GM19324 (cell line): ENCODE measurements around the gene ZNF579.

Experiments
- ATAC-seq: cut with Tn5 transposase; IDR thresholded peaks from one replicate; pipeline ENCODE4 v1.9.1; 2021; ENCODE audit warnings: mild to moderate bottlenecking, moderate library complexity; ENCODE audit not compliant: unreplicated experiment, low FRiP score

The ZNF579 gene

DNA sequence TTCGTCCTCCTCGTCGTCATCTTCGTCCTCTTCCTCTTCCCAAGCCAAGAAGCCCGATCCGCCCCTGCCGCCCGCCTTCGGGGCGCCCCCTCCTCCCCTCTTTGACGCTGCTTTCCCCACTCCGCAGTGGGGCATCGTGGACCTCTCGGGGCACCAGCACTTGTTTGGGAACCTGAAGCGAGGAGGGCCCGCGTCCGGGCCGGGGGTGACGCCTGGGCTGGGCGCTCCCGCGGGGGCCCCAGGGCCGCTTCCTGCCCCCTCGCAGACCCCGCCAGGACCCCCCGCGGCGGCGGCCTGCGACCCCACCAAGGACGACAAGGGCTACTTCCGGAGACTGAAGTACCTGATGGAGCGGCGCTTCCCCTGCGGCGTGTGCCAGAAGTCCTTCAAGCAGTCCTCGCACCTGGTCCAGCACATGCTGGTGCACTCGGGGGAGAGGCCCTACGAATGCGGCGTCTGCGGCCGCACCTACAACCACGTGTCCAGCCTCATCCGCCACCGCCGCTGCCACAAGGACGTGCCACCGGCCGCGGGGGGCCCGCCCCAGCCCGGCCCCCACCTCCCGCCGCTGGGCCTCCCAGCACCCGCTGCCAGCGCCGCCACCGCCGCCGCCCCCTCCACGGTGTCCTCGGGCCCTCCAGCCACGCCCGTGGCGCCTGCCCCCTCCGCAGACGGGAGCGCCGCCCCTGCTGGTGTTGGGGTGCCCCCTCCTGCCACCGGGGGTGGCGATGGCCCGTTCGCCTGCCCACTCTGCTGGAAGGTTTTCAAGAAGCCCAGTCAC is 33.5 kb upstream of the ZNF579 start:
- no peak for ATAC-seq

DNA sequence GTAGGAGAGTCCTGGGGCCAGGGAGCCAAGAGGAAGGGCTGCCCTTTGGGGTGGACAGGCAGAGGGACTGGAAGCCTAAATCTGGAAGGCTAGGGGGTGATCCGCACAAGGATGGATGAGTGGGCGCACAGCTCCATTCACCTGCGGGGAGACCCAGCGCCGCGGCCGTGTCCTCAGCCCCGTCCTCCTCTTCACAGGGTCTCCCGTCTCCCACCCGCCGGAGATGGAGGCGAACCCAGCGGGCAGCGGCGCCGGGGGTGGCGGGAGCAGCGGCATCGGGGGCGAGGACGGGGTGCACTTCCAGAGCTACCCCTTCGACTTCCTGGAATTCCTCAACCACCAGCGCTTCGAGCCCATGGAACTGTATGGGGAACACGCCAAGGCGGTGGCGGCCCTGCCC is 32.7 kb upstream of the ZNF579 start:
- ATAC-seq: no peak

DNA sequence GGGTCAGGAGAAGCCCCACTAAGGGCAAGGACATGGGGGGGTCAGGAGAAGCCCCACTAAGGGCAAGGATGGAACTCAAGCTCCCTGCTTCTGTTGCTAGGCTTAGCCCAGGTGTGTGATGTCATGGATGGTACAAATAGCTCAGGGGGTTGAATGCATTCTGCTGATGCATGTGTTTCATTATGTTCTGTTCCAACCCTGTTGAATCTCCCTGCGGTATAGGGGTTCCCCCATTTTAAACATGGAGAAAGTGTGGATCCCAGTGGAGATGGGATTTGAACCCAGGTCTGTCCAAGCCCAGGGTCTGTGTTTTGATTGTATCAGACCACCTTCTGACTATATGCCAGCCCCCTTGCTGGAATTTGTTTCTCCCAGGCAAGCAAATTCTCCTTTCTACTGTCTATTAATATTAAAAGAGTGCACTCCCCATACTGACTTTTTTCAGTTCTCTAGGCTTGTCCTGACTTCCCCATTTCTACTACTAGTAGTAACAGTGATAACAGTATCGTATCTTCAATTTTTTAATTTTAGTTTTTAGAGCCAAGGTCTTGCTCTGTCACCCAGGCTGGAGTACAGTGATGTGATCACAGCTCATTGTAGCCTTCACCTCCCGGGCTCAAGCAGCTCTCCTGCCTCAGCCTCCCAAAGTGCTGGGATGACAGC is 31.5 kb upstream of the ZNF579 start:
- no peak for ATAC-seq

DNA sequence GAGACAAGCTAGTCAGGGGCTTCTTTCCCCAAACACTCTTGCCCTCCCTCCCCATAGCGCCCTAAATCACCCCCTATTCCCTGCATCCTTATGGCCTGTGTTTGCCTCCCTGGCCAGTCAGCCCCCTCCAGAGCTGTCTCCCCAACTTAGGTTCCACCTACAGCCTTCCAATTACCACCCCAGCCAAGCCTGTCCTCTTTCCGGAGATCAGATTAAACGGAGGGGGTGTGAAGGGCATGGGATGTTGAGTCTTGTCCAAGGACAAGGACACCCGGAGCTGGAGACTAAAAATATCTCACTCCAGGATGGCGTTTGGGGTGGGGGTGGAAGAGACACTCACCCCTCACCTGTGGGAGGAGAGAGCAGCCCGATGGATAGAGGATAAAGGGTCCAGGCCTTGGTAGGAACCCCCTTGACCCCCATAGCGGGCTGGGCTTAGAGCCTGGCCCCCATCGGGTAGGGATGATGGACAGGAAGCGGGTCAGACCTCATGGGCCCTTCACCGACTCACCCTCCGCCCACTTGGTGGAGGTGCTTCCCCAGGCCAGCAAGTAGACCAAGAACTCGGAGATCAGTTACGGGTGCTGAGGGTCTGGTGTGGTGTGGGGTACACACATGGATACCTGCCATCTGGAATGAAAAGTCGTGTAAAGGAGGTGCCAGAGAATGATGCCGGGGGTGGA is 30.8 kb upstream of the ZNF579 start:
- no peak for ATAC-seq

DNA sequence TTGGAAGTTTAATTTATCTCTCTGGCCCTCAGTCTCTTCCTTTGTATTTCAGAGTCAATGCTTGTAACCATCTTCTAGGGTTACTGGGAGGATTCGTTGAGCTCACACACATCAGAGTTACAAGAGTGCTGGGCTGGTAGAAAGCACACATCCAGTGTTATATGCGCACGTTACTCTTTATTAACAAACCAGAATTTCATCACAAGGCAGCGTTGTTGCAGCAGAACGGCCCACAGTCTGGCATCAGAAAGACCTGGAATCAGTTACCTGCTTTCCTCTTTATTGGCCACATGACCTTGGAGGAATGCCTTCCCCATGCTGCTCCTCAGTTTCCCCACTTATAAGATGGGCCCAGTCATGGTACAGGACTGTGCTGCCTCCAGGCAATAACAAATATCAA is 28.7 kb upstream of the ZNF579 start:
- no peak for ATAC-seq

DNA sequence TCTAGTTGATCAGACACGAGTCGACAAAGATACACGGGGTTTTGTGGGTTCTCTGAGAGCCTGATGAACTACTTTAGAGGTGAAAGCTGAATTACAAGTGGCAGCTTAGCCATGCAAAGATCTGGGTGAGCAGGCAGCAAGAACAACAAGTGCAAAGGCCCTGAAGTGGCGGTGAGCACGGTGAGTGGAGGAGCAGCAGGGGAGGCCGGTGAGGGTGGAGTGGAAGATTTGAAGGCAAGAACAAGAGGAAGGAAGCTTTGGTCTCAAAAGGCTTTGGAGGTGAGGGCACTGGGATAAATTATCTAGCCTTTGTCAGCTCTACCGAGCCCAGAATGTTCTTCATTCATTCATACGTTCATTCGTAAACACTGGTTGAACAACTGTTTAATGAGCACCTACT is 26.2 kb upstream of the ZNF579 start:
- no peak for ATAC-seq

DNA sequence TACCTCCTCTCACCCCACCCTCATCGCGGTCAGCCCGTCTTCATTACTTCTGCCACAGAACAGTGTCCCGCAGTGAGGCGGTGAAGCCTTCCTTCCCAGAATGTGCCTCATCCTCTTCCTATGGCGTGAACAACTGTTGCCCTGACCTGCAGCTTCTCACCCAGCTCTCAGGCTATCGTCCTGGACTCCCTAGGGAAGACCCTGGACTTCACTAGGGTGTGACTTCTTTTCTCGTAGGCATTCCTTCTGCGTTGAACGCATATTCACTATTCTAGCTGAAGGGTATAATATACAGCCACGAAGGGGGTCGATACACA is 25.8 kb upstream of the ZNF579 start:
- ATAC-seq: no peak

DNA sequence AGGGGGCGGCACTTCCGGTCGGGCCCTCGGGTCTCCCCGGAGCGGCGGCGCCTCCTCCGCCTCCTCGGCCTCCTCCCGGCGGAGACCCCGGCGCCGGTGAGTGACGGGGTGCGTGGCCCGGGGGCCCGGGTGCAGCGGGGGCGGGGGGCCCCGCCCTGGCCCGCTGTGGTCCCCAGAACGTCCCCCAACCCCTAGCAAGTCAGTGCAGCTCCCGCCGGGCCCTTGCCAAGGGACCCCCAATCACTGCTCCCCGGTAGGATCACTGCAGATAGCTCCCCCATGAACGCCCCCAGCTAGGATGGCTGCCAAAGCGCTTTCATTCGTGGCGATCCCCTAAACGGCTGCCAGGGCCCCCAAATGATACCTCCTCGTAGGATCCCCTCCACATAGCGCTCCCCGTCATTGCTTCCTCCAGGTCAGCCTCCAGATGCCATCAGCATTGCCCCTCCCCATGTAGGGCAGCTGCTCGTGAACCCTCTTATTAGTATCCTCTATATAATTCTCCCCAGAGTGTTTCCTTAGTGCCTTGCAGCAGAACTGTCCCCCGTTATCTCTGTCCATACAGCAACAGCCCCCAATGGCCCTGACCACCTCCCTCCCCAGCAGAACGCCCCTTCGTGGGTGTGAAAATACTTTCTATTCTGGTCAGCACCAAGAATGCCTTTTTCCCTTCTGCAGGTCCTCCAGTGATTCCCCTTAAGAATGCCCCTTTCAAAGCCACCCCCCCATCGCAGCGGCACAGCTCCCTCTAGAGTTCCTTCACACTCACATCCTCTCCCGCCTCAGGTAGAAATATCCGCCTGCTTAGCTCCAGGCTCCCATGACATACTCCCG is 25.2 kb upstream of the ZNF579 start, which contains the start of gene ZNF865:
TSS of gene ZNF865 (plus strand) at position 11 of the 834 bp plus-strand sequence. CDS start 7,972 bp downstream, outside the sequence.
- ATAC-seq: no peak

DNA sequence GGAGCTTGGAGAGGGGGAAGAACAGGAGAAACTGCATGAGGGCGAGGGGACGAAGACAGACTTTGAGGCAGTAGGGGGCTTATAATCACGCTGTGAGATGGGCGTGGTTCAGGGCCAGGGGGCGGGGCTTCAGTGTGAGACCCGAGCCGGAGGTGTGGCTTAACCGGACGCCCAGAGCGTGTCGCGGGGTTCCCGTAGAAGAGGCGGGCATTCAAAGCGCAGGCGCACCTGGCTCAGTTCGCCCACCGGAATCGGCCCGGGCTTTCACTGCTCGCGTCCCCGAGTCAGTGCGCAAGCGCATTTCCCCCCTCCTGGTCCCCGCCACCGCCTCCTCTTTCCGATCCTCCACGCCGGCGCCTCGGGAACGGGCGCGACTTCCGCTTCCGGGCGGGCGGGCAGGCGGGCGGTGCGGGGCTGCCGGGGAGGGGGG is 24.6 kb upstream of the ZNF579 start:
- ATAC-seq: peak; percentile 82

DNA sequence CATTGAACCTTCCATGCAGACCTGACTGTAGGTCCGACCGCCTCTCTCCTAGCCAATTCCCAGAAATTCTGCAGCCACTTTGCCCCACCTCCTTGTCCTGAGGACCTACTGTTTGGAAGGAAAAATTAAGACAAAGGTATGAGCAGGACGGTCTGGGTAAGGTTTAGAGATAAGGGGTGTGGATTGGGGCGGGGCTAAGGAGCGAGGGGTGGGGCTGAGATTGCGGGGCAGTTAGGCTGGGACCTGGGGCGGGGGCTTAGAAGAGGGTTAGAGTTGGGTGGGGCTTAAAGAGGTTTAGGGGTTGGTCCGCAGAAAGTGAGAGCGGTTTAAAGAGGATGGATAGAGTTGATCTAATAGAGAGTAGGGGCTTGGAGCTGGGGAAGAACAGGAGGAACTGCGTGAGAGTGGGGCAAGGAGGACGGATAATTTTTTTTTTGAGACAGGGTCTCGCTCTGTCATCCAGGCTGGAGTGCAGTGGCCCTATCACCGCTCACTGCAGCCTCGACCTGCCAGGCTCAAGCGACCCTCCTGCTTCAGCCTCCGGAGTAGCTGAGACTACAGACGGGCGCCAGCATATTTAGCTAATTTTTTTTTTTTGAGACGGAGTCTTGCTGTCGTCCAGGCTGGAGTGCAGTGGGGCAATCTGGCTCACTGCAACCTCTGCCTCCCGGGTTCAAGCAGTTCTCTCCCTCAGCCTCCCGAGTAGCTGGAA is 23.1 kb upstream of the ZNF579 start:
- no peak for ATAC-seq

DNA sequence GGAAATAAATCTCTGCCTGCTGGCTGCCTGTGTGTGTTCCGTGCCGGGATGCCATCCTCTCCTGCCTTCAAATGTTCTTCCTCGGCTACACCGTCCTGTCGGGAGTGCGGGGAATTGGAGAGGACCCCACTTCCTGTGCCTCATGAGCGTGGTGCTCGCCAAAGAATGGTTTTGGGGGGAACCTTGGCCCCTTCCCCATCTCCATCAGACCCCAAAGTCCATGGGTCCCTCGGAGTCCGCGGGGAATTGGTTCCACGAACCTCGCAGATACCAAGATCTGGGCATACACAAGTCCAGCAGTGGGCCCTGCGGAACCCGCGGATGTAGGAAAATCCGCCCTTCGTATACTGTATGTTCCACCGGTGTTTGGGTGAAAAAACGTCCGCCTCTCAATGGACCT is 22.5 kb upstream of the ZNF579 start:
- ATAC-seq: no peak

DNA sequence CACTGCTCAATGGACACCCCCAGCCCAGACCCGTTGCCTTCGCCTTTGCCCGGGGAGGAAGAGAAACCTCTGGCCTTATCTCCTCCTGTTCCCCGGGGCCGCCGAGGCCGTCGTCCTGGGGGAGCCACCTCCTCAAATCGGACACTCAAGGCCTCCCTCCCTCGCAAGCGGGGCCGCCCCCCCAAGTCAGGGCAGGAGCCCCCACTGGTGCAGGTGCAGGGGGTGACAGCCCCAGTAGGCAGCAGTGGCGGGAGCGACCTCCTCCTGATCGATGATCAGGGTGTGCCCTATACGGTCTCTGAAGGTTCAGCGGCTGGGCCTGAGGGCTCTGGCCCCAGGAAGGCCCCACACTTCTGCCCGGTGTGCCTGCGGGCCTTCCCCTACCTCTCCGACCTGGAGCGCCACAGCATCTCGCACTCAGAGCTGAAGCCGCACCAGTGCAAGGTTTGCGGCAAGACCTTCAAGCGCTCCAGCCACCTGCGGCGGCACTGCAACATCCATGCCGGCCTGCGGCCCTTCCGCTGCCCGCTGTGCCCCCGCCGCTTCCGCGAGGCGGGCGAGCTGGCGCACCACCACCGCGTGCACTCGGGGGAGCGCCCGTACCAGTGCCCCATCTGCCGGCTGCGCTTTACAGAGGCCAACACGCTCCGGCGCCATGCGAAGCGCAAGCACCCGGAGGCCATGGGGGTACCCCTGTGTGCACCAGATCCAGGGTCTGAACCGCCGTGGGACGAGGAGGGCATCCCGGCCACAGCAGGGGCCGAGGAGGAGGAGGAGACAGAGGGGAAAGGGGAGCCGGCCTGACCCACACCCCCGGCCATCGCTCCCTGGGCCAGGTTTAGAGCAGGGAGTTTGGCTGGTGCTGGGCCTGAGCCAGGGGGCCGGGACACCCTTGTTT is 21.7 kb upstream of the ZNF579 start:
- ATAC-seq: no peak

DNA sequence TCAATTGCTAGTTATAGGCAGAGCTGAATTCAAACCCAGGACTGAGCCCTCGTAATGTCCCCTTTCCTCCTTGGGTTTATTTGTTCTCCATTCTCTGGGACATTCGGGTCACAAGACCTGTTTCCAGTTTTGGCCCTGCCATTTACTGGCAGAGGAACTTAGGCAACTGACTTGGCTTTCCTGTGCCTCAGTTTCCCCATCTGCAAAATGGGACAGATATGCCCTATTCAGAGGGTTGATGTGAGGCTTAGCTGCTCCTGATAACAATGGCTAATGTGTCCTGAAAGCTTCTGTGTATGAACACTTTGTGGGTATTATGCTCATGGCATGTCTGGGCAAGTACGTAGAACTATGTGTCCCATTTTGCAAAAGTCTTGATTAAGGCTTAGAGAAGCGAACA is 20.4 kb upstream of the ZNF579 start:
- no peak for ATAC-seq

DNA sequence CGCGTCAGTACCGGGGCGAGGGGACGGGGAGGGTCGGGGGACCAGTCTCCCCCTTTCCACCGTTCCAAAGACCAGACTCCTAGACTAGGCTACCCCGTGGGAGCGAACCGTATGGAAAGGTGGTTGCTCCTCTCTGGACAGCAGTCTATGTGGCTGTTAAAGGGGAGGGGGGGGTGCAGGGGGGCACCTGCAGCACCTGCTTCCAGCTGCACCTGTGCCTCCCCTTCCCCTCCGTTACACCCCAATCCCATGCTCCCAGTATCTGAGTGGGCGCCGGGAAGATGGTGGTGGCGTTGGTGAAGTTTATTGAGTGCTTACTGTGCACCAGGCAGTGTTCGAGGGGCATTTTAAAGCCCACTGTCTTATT is 20.0 kb upstream of the ZNF579 start:
- no peak for ATAC-seq

DNA sequence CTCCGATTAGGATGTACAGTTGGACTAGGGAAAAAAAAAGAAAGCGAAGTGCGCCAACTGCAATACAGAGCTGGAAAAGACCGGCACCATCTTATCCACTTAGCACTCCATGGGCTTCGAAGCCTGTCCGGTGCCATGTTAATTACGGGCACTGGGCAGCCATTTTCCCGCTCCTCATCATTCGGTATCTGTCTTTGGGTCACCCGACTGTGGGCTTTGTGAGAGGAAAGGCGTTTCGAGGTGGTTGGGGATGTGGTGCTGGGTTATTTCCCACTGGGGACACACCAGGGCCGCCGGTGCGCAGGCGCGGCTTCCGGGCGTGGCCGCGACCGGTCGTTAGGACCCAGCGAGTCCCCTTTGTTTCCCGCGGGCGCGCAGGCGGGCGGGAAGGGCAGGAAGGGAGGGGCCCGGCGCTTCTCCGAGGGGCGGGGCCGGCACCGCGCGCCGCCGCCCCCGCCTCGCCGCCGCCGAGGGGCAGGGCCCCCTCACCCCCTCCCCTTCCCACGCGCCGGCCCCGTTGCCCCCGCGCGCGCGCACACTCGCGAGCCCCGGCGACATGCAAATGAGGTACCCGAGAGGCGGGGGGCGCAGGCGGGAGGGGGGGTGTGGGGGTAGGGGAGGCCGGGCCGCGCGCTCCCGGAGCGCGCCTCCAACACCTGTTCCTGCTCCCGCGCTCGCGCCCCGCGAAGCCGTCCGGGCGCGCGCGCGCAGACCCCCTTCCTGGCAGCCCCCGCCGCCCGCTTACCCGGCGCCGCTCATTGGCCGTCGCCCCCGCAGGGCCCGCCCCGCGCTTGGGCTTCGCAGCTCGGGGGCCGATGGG is 19.4 kb upstream of the ZNF579 start, which contains the start of gene ZNF524:
TSS of gene ZNF524 (plus strand) at position 447 of the 820 bp plus-strand sequence. CDS start 1,825 bp downstream, outside the sequence.
- peak; percentile 55 for ATAC-seq

DNA sequence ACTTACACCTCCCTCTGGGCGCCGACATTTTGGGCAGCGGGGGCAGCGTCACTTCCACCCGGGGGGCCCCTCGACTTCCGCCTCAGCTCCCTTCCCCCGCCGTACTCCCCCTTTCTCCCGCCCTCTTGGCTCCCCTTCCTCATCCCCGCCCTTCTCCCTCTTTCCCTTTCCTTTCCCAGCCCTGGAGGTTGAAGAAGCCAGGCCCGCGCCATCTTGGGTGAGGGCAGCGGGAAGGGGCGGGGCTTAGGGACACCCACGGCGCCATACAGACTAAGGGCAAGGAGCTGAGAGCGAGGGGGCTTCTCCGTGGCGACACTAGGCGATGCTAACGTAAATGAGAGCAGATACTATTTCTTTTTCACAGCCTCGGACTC is 18.8 kb upstream of the ZNF579 start, which contains the start of gene FIZ1:
TSS of gene FIZ1 (minus strand) at position 50 of the 374 bp plus-strand sequence. CDS start 1,652 bp downstream, outside the sequence.
- ATAC-seq: peak; percentile 61

DNA sequence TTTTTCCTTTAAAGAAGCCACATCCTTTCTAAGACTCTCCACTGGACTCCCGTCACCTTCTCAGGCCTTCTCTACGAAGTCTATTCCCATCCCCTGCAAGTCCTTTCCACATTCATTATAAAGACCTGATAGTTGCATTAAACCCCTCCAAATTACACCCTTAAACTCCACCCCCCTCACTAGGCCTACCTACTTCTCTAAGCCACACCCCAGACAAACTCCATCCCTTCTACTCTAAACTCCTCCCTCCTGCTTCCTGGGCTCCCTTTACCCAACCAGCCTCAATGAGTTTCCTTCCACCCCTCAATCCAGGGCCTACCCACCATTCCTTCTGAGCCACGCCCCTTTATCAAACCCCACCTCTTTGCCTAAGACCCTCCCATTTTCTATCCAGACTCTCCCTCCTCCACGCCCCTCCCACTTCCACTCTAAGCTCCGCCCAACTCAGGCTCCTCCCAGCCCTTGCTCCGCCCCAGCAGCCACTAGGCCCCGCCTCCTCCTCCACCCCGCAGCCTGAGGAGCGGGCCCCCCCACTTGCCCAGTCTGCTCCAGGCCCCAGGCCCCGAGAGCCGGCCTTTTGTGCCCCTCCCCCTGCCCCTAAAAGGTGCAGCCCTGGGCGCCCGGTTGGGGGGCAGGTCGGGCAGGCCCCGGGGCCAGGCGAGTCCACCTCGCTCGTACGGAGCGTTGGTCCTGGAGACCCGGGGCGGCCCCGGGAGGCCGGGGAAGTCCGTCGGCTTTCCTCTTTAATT is 18.2 kb upstream of the ZNF579 start:
- ATAC-seq: peak; percentile 36
